ENCODE measurements around the gene ANAPC7.

GRCh38 chr12:110403976-110404682, 621 bp upstream of the ANAPC7 start:
- TF ChIP-seq CTCF (IDR thresholded peaks at IDR 0.05), result peak in 1 of 4 experiments; percentile 17
- no peak for TF ChIP-seq POLR2A (IDR thresholded peaks at IDR 0.05)
